ENCODE measurements around the gene SFMBT1.

The SFMBT1 gene

GRCh38 chr3:52856666-52857065, 189.2 kb downstream of the SFMBT1 start:
- FAIRE-seq (no peak), DNase-seq (ENCODE audit: insufficient read length, low spot score) (no peak)
- no peak for TF ChIP-seq CTCF (IDR thresholded peaks at IDR 0.05; ENCODE audit: insufficient read depth, missing control alignments)

- no peak for TF ChIP-seq CTCF (IDR thresholded peaks at IDR 0.05; ENCODE audit: insufficient read depth, missing control alignments)
- FAIRE-seq (no peak), DNase-seq (ENCODE audit: insufficient read length, low spot score) (no peak)
These were observed 191.9 kb downstream of the SFMBT1 start for GRCh38 chr3:52854013-52854412.
